CD14-positive monocyte (primary cell): ENCODE measurements around the gene CD6. TPM values are rescaled to one million over a fixed set of nuclear protein-coding genes. Genes with fewer than 3 reads are reported as not detected.
A peak's percentile ranks its signal among the peaks of the same experiment; 100 is the strongest.

ENCODE experiments used
- DNase-seq, 3 donors: peaks; one replicate each; pipeline ENCODE4 v3.0.0-alpha.2; 2011 to 2022
- H2AFZ ChIP-seq: 2 replicates; pipeline ENCODE4 v1.6.0; 2012; ENCODE audit warnings: mild to moderate bottlenecking, low read depth, low read length, inconsistent platforms; ENCODE audit not compliant: insufficient read depth, poor library complexity, severe bottlenecking
- H3K27ac ChIP-seq, 2 donors: 1 replicate in 1 of 2; 2 replicates in 1 of 2; pipeline ENCODE4 v1.5.1; 2012 to 2013; ENCODE audit warnings: low read length in 2 of 2, control low read depth in 1 of 2, inconsistent platforms in 1 of 2, low read depth in 1 of 2, mild to moderate bottlenecking in 1 of 2
- H3K27me3 ChIP-seq, 2 donors: one replicate each; pipeline versions ENCODE4 v1.6.0 to v1.6.1; 2011 to 2013; ENCODE audit warnings: low read length in 2 of 2; ENCODE audit not compliant: control insufficient read depth in 2 of 2, insufficient read depth in 2 of 2
- H3K36me3 ChIP-seq, 2 donors: replicated peaks in 1 of 2; 1 replicate in 1 of 2; 2 replicates in 1 of 2; pipeline versions ENCODE4 v1.5.1 to v1.6.1; 2012 to 2013; ENCODE audit warnings: low read length in 2 of 2, control low read depth in 1 of 2, inconsistent platforms in 1 of 2, mild to moderate bottlenecking in 1 of 2; ENCODE audit not compliant: insufficient read depth in 2 of 2, control insufficient read depth in 1 of 2
- H3K4me1 ChIP-seq, 2 donors: 1 replicate in 1 of 2; 2 replicates in 1 of 2; pipeline versions ENCODE4 v1.5.1 to v1.6.1; 2012 to 2013; ENCODE audit warnings: low read length in 2 of 2, control low read depth in 1 of 2, inconsistent platforms in 1 of 2, mild to moderate bottlenecking in 1 of 2, moderate library complexity in 1 of 2; ENCODE audit not compliant: insufficient read depth in 2 of 2, control insufficient read depth in 1 of 2
- H3K4me2 ChIP-seq: replicated peaks from 2 replicates; pipeline ENCODE3; 2012; ENCODE audit warnings: low read length, moderate library complexity, mild to moderate bottlenecking; ENCODE audit not compliant: poor library complexity, severe bottlenecking; ENCODE audit errors: extremely low read depth
- H3K4me3 ChIP-seq, 3 experiments: fragments of 200-600 bp in 1 of 3; sonication (generic) in 1 of 3; replicated peaks in 1 of 3; 1 replicate in 2 of 3; 2 replicates in 1 of 3; pipeline ENCODE4 v1.5.1; 2011 to 2013; ENCODE audit warnings: low read length in 3 of 3, mild to moderate bottlenecking in 3 of 3, control low read depth in 2 of 3, low read depth in 2 of 3, inconsistent platforms in 1 of 3, moderate library complexity in 1 of 3
- H3K79me2 ChIP-seq: 2 replicates; pipeline ENCODE4 v1.6.0; 2012; ENCODE audit warnings: mild to moderate bottlenecking, control low read depth, inconsistent platforms, low read length, moderate library complexity; ENCODE audit not compliant: insufficient read depth
- H3K9ac ChIP-seq: 2 replicates; pipeline ENCODE4 v1.6.0; 2017; ENCODE audit warnings: low read length, mild to moderate bottlenecking; ENCODE audit not compliant: insufficient read depth, poor library complexity, severe bottlenecking
- H3K9me3 ChIP-seq, 2 donors: replicated peaks in 1 of 2; 1 replicate in 1 of 2; 2 replicates in 1 of 2; pipeline versions ENCODE4 v1.5.1 to v1.6.1; 2012 to 2013; ENCODE audit warnings: low read length in 2 of 2, control low read depth in 1 of 2; ENCODE audit not compliant: control insufficient read depth in 1 of 2, insufficient read depth in 1 of 2
- H4K20me1 ChIP-seq: 2 replicates; pipeline ENCODE4 v1.6.0; 2012; ENCODE audit warnings: mild to moderate bottlenecking, low read length, control low read depth, moderate library complexity; ENCODE audit not compliant: insufficient read depth
- H3K27ac Mint-ChIP-seq, 7 donors: one replicate each; pipeline ENCODE4 v1.8.0; 2020; ENCODE audit warnings: mild to moderate bottlenecking in 7 of 7, mixed read lengths in 7 of 7, moderate library complexity in 6 of 7, inconsistent platforms in 2 of 7
- H3K27me3 Mint-ChIP-seq, 3 donors: one replicate each; pipeline ENCODE4 v1.8.0; 2021 to 2022; ENCODE audit warnings: low read depth in 3 of 3, mild to moderate bottlenecking in 3 of 3, mixed read lengths in 3 of 3, moderate library complexity in 3 of 3, inconsistent platforms in 1 of 3
- H3K36me3 Mint-ChIP-seq, 2 donors: one replicate each; pipeline ENCODE4 v1.8.0; 2020; ENCODE audit warnings: mixed read lengths in 2 of 2, inconsistent platforms in 1 of 2, mild to moderate bottlenecking in 1 of 2
- H3K4me1 Mint-ChIP-seq: one replicate; pipeline ENCODE4 v1.8.0; 2020; ENCODE audit warnings: mild to moderate bottlenecking, mixed read lengths
- H3K4me3 Mint-ChIP-seq, 2 donors: one replicate each; pipeline ENCODE4 v1.8.0; 2020; ENCODE audit warnings: mild to moderate bottlenecking in 2 of 2, mixed read lengths in 2 of 2, moderate library complexity in 1 of 2
- H3K9me3 Mint-ChIP-seq, 7 donors: one replicate each; pipeline ENCODE4 v1.8.0; 2020 to 2022; ENCODE audit warnings: mixed read lengths in 7 of 7, mild to moderate bottlenecking in 6 of 7, moderate library complexity in 6 of 7, inconsistent platforms in 2 of 7
- CTCF ChIP-seq: fragments of 200-600 bp; IDR thresholded peaks from one replicate; pipeline ENCODE4 v1.8.0; 2022; ENCODE audit warnings: antibody characterized with exemption, mild to moderate bottlenecking
- WGBS: methylation state at CpG from one replicate; pipeline ENCODE4 v1.1.5; 2013; ENCODE audit warnings: missing lambda C conversion rate; ENCODE audit not compliant: insufficient coverage; 5-methylcytosine and 5-hydroxymethylcytosine counted together
- intact Hi-C, 2 donors: fragments of 100-400 bp; cut with micrococcal nuclease; formaldehyde crosslinking; loops; one replicate each; pipeline versions ENCODE4 v1.15.0 to v1.15.1; 2023
- polyA plus RNA-seq, 3 donors: library from polyadenylated mRNA; depleted of rRNA in 1 of 3; unstranded in 2 of 3; stranded (reverse) in 1 of 3; fragments of 300-500 nt in 2 of 3; fragments of >200 nt in 1 of 3; fragmentation: Illumina TruSeq in 2 of 3; gene quantifications; 1 replicate in 2 of 3; 2 replicates in 1 of 3; pipeline ENCODE4 v1.2.3, GENCODE V29; 2012 to 2021

CD6 gene
- polyA plus RNA-seq, 3 donors: 0.09 to 0.39 (median 0.39) TPM

DNA sequence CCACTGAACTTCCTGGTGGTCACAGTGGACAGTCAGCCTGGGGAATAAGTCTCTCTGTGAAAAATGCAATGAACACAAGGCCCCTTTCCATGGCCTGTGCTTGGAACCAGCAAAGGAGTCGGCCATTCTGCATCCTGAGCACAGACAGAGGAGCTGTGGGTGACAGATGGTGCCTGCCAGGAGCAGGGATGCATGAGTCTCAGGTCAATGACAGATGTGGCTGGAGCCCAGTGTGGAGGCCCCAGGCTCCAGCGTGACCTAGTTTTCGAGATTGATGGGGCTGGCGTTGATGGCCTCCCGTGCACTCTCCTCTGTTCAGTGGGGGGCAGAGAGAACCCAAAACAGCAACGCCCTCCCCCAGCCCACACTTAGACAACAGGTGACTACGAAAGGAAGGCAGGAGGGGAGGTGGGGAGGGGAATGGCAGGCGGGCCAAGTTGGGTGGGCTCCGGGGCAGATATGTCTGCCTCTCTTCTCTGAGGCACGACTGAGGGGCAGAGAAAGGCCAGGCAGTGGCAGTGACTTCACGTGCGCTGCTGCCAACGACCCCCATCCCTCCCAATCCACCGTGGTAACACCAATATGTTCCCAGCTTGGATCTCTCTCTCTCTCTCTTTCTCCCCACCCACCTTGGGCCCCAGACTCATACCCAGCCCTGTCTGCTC lies 96.4 kb downstream of the CD6 start:
- H3K4me1 ChIP-seq: peaks cover 57 to 60% of the 10 kb centered on the region in 2 donors
- H3K27ac Mint-ChIP-seq: peak overlapping the region in 2 of 7 donors; percentile 21 to 90
- H3K36me3 ChIP-seq: no peaks in the 10 kb centered on the region
- no peaks in the 10 kb centered on the region for H3K79me2 ChIP-seq
- TF ChIP-seq CTCF: no peak
- intact Hi-C loops: loop anchor here in 1 of 2 donors (10.0 kb wide), 1 partner anchor 97 kb away; the partner anchor contains the start of gene VPS37C
- peaks cover 0 to 2% of the 10 kb centered on the region in 2 donors for H3K36me3 Mint-ChIP-seq
- 83% methylated on average over 7 of the region's 14 CpGs for WGBS
- no peak overlapping the region for H3K9ac ChIP-seq
- no peaks in the 10 kb centered on the region for H3K9me3 ChIP-seq
- H3K4me2 ChIP-seq: no peak overlapping the region
- H3K27me3 Mint-ChIP-seq: peaks cover 0 to 6% (median 3%) of the 10 kb centered on the region in 3 donors
- H4K20me1 ChIP-seq: no peaks in the 10 kb centered on the region
- H3K9me3 Mint-ChIP-seq: no peaks in the 10 kb centered on the region
- H3K27ac ChIP-seq: no peak overlapping the region
- no peaks in the 10 kb centered on the region for H3K27me3 ChIP-seq
- peak overlapping the region in 1 of 2 donors; percentile 44 for H3K4me3 Mint-ChIP-seq
- H3K4me3 ChIP-seq: no peak overlapping the region
- no peak overlapping the region for H2AFZ ChIP-seq
- peaks cover 65% of the 10 kb centered on the region for H3K4me1 Mint-ChIP-seq
- no peak for DNase-seq

- Histone ChIP-seq H2AFZ (no peak overlapping the region), H4K20me1 (no peaks in the 10 kb centered on the region), H3K4me2 (no peak overlapping the region), H3K79me2 (no peaks in the 10 kb centered on the region), H3K4me3 (no peak overlapping the region), H3K27me3 (no peaks in the 10 kb centered on the region), H3K9me3 (no peaks in the 10 kb centered on the region), H3K4me1 (peaks cover 55% of the 10 kb centered on the region in 2 donors), H3K27ac (no peak overlapping the region), H3K9ac (no peak overlapping the region), H3K36me3 (no peaks in the 10 kb centered on the region)
- peaks cover 0 to 3% (median 3%) of the 10 kb centered on the region in 3 donors for H3K27me3 Mint-ChIP-seq
- peak overlapping the region in 1 of 2 donors; percentile 44 for H3K4me3 Mint-ChIP-seq
- H3K36me3 Mint-ChIP-seq: peaks cover 0 to 2% of the 10 kb centered on the region in 2 donors
- H3K4me1 Mint-ChIP-seq: peaks cover 58% of the 10 kb centered on the region
- H3K9me3 Mint-ChIP-seq: no peaks in the 10 kb centered on the region
- no peak for TF ChIP-seq CTCF
- WGBS: 92% methylated on average over 8 of the region's 9 CpGs
- no peak for DNase-seq
- intact Hi-C loops: loop anchor here in 1 of 2 donors (10.0 kb wide), 1 partner anchor 96 kb away; the partner anchor contains the start of gene VPS37C
- peak overlapping the region in 5 of 7 donors; percentile 15 to 90 (median 38) for H3K27ac Mint-ChIP-seq
Measured at GRCh38 chr11:61068581-61068980, 97.1 kb downstream of the CD6 start.
